H9 (cell line): Measurements from ENCODE around the gene MMS19. TPM values are rescaled to one million over a fixed set of nuclear protein-coding genes. Genes with fewer than 3 reads are reported as not detected.
A peak's percentile ranks its signal among the peaks of the same experiment; 100 is the strongest.

ENCODE experiments used
- DNase-seq: peaks from one replicate; pipeline ENCODE4 v3.0.0-alpha.2; 2017
- H2AFZ ChIP-seq: one replicate; pipeline ENCODE4 v1.6.1; 2013; ENCODE audit warnings: mild to moderate bottlenecking, low read length, control low read depth, moderate library complexity
- H2AK5ac ChIP-seq: 2 replicates; pipeline ENCODE4 v1.6.1; 2013; ENCODE audit warnings: low read length, control low read depth, mixed read lengths; ENCODE audit not compliant: insufficient read length
- H2BK120ac ChIP-seq: one replicate; pipeline ENCODE4 v1.6.1; 2013; ENCODE audit warnings: low read depth, mild to moderate bottlenecking, low read length, control low read depth, inconsistent platforms; ENCODE audit not compliant: poor library complexity, severe bottlenecking
- H2BK12ac ChIP-seq: 2 replicates; pipeline ENCODE4 v1.6.1; 2013; ENCODE audit warnings: low read length, control low read depth, mixed read lengths, low read depth; ENCODE audit not compliant: insufficient read length
- H2BK15ac ChIP-seq: 2 replicates; pipeline ENCODE4 v1.6.1; 2013; ENCODE audit warnings: low read depth, low read length, control low read depth
- H2BK20ac ChIP-seq: one replicate; pipeline ENCODE4 v1.6.1; 2013; ENCODE audit warnings: low read depth, mild to moderate bottlenecking, low read length, control low read depth, inconsistent platforms; ENCODE audit not compliant: poor library complexity, severe bottlenecking
- H2BK5ac ChIP-seq: 2 replicates; pipeline ENCODE4 v1.6.1; 2013; ENCODE audit warnings: low read length, control low read depth, mixed read lengths; ENCODE audit not compliant: insufficient read length
- H3K14ac ChIP-seq: 2 replicates; pipeline ENCODE4 v1.6.1; 2013; ENCODE audit warnings: low read length, control low read depth; ENCODE audit not compliant: insufficient read depth
- H3K18ac ChIP-seq: 2 replicates; pipeline ENCODE4 v1.6.1; 2013; ENCODE audit warnings: low read depth, mild to moderate bottlenecking, mixed read lengths, low read length, control low read depth; ENCODE audit not compliant: insufficient read length
- H3K23ac ChIP-seq: 2 replicates; pipeline ENCODE4 v1.6.1; 2013; ENCODE audit warnings: low read length, control low read depth, mixed read lengths, low read depth; ENCODE audit not compliant: insufficient read length
- H3K23me2 ChIP-seq: 2 replicates; pipeline ENCODE4 v1.6.1; 2013; ENCODE audit warnings: low read depth, mild to moderate bottlenecking, mixed read lengths, low read length, control low read depth; ENCODE audit not compliant: insufficient read length, poor library complexity, severe bottlenecking
- H3K27ac ChIP-seq: 2 replicates; pipeline ENCODE4 v1.5.1; 2013; ENCODE audit warnings: low read length, control low read depth, mixed read lengths, low read depth; ENCODE audit not compliant: insufficient read length
- H3K27me3 ChIP-seq: 2 replicates; pipeline ENCODE4 v1.6.1; 2013; ENCODE audit warnings: low read length, control low read depth, inconsistent platforms; ENCODE audit not compliant: insufficient read depth
- H3K4ac ChIP-seq: 2 replicates; pipeline ENCODE4 v1.6.1; 2013; ENCODE audit warnings: low read depth, mild to moderate bottlenecking, control low read depth, inconsistent platforms, low read length, moderate library complexity
- H3K4me1 ChIP-seq: 2 replicates; pipeline ENCODE4 v1.6.1; 2013; ENCODE audit warnings: low read length, control low read depth, inconsistent platforms; ENCODE audit not compliant: insufficient read depth
- H3K4me2 ChIP-seq: 2 replicates; pipeline ENCODE4 v1.6.1; 2013; ENCODE audit warnings: low read length, control low read depth, mixed read lengths; ENCODE audit not compliant: insufficient read length, insufficient read depth
- H3K56ac ChIP-seq: 2 replicates; pipeline ENCODE4 v1.6.1; 2013; ENCODE audit warnings: low read depth, mild to moderate bottlenecking, mixed read lengths, low read length, control low read depth; ENCODE audit not compliant: insufficient read length
- H3K79me1 ChIP-seq: 2 replicates; pipeline ENCODE4 v1.6.1; 2013; ENCODE audit warnings: low read depth, mild to moderate bottlenecking, moderate library complexity, low read length, control low read depth, inconsistent platforms; ENCODE audit not compliant: insufficient read depth, poor library complexity, severe bottlenecking
- H3K79me2 ChIP-seq: 2 replicates; pipeline ENCODE4 v1.6.1; 2013; ENCODE audit warnings: low read length, control low read depth, inconsistent platforms; ENCODE audit not compliant: insufficient read depth
- H3K9ac ChIP-seq: 2 replicates; pipeline ENCODE4 v1.6.1; 2013; ENCODE audit warnings: low read length, control low read depth, mixed read lengths; ENCODE audit not compliant: insufficient read length; ENCODE audit errors: extremely low read depth
- H3K9me3 ChIP-seq: one replicate; pipeline ENCODE4 v1.6.1; 2013; ENCODE audit warnings: low read depth, low read length, inconsistent platforms; ENCODE audit not compliant: control insufficient read depth
- H3T11ph ChIP-seq: one replicate; pipeline ENCODE4 v1.6.1; 2013; ENCODE audit warnings: mild to moderate bottlenecking, low read length, control low read depth, inconsistent platforms
- H4K20me1 ChIP-seq: one replicate; pipeline ENCODE4 v1.6.1; 2013; ENCODE audit not compliant: control insufficient read depth, insufficient read length, insufficient read depth
- H4K5ac ChIP-seq: 2 replicates; pipeline ENCODE4 v1.6.1; 2013; ENCODE audit warnings: low read depth, mild to moderate bottlenecking, mixed read lengths, low read length, control low read depth; ENCODE audit not compliant: insufficient read length
- H4K8ac ChIP-seq: replicated peaks from 2 replicates; pipeline ENCODE4 v1.6.1; 2013; ENCODE audit warnings: low read length, control low read depth, mixed read lengths, low read depth; ENCODE audit not compliant: insufficient read length
- H4K91ac ChIP-seq: 2 replicates; pipeline ENCODE4 v1.6.1; 2013; ENCODE audit warnings: low read depth, mild to moderate bottlenecking, moderate library complexity, mixed read lengths, low read length, control low read depth; ENCODE audit not compliant: insufficient read length
- H3K27ac Mint-ChIP-seq, 3 experiments: 2 replicates in 2 of 3; 3 replicates in 1 of 3; pipeline ENCODE4 v1.8.0; 2020 to 2021; ENCODE audit warnings: mixed read lengths in 3 of 3, mild to moderate bottlenecking in 1 of 3, moderate library complexity in 1 of 3
- H3K27me3 Mint-ChIP-seq: 2 replicates; pipeline ENCODE4 v1.8.0; 2021; ENCODE audit warnings: low read depth, mild to moderate bottlenecking, moderate library complexity, mixed read lengths
- H3K36me3 Mint-ChIP-seq, 3 experiments: 2 replicates in 2 of 3; 3 replicates in 1 of 3; pipeline ENCODE4 v1.8.0; 2020 to 2021; ENCODE audit warnings: low read depth in 3 of 3, mixed read lengths in 3 of 3; ENCODE audit not compliant: insufficient read depth in 1 of 3
- H3K4me1 Mint-ChIP-seq, 2 experiments: 2 replicates each; pipeline ENCODE4 v1.8.0; 2020; ENCODE audit warnings: mixed read lengths in 2 of 2
- H3K4me3 Mint-ChIP-seq, 2 experiments: 2 replicates in 1 of 2; 3 replicates in 1 of 2; pipeline ENCODE4 v1.8.0; 2020 to 2021; ENCODE audit warnings: mild to moderate bottlenecking in 2 of 2, mixed read lengths in 2 of 2, moderate library complexity in 1 of 2
- H3K9me3 Mint-ChIP-seq, 2 experiments: 2 replicates in 1 of 2; 3 replicates in 1 of 2; pipeline ENCODE4 v1.8.0; 2020; ENCODE audit warnings: mild to moderate bottlenecking in 2 of 2, mixed read lengths in 2 of 2, moderate library complexity in 1 of 2
- WGBS: extraction: QIAGEN DNeasy Blood & Tissue Kit; methylation state at CpG from one replicate; pipeline ENCODE4 v1.1.7; 2013; ENCODE audit warnings: missing lambda C conversion rate, low lambda C conversion rate, mixed read lengths; ENCODE audit not compliant: insufficient read length; ENCODE audit errors: extremely low coverage; 5-methylcytosine and 5-hydroxymethylcytosine counted together
- total RNA-seq: library from RNA; stranded (reverse); gene quantifications from 2 replicates; pipeline ENCODE4 v1.2.1, GENCODE V29; 2021
- TF ChIP-seq, protein P1 (sequence below): fragments of 200-600 bp; sonication (generic); conservative IDR thresholded peaks from 3 replicates; pipeline ENCODE4 v1.8.0; 2021; ENCODE audit warnings: antibody characterized with exemption, mild to moderate bottlenecking

The MMS19 gene
- total RNA-seq, 1 experiment from 2014 or later: 102 TPM

DNA sequence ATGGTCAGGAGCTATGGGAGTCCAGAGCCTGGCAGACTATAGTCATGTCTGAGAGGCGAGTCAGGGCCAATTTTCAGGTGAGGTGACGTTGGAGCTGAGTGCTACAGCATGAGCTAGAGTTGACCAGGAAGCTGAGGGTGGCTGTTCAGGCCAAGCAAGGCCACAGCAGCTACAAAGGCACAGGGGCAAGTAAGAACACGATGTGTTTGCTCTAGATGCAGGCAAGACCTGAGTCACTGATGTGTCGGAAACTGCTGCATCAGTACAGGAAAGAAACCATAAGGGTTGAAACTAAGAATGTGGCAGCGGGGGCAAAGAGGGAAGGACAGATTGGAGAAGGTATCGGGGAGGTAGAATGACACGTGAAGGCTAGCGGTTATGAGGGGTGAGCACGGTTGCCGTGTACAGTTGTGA, 85.3 kb downstream of the MMS19 start:
- DNase-seq: no peak
- H4K8ac ChIP-seq: no peak overlapping the region
- no peak overlapping the region for H2BK20ac ChIP-seq
- no peaks in the 10 kb centered on the region; the same call in 1 of the 2 replicates for H3K4me1 ChIP-seq
- H3K27ac ChIP-seq: no peak overlapping the region
- no peaks in the 10 kb centered on the region for H3K36me3 Mint-ChIP-seq
- no peak overlapping the region for H3K4me2 ChIP-seq
- H4K5ac ChIP-seq: no peak overlapping the region
- H2AFZ ChIP-seq: no peak overlapping the region
- no peak overlapping the region for H2BK15ac ChIP-seq
- no peak overlapping the region for H3K9ac ChIP-seq
- H4K91ac ChIP-seq: no peak overlapping the region
- H3K79me1 ChIP-seq: no peaks in the 10 kb centered on the region
- TF ChIP-seq, protein P1, sequence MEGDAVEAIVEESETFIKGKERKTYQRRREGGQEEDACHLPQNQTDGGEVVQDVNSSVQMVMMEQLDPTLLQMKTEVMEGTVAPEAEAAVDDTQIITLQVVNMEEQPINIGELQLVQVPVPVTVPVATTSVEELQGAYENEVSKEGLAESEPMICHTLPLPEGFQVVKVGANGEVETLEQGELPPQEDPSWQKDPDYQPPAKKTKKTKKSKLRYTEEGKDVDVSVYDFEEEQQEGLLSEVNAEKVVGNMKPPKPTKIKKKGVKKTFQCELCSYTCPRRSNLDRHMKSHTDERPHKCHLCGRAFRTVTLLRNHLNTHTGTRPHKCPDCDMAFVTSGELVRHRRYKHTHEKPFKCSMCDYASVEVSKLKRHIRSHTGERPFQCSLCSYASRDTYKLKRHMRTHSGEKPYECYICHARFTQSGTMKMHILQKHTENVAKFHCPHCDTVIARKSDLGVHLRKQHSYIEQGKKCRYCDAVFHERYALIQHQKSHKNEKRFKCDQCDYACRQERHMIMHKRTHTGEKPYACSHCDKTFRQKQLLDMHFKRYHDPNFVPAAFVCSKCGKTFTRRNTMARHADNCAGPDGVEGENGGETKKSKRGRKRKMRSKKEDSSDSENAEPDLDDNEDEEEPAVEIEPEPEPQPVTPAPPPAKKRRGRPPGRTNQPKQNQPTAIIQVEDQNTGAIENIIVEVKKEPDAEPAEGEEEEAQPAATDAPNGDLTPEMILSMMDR: no peak
- H3K23me2 ChIP-seq: no peaks in the 10 kb centered on the region
- no peak overlapping the region for H2BK5ac ChIP-seq
- H4K20me1 ChIP-seq: no peaks in the 10 kb centered on the region
- no peak overlapping the region for H3K4ac ChIP-seq
- H3K27me3 ChIP-seq: no peaks in the 10 kb centered on the region
- H3K9me3 ChIP-seq: no peaks in the 10 kb centered on the region
- H3K4me1 Mint-ChIP-seq: peaks cover 14 to 15% of the 10 kb centered on the region in 2 experiments
- H2BK120ac ChIP-seq: no peak overlapping the region
- H3K9me3 Mint-ChIP-seq: no peaks in the 10 kb centered on the region
- WGBS: no CpG with 5 or more reads among the region's 10 CpGs
- H3T11ph ChIP-seq: no peak overlapping the region
- H3K27me3 Mint-ChIP-seq: no peaks in the 10 kb centered on the region
- no peak overlapping the region for H3K14ac ChIP-seq
- no peak overlapping the region for H2BK12ac ChIP-seq
- peak overlapping the region in 1 of 3 experiments; percentile 24; a peak in 1 of 7 replicates for H3K27ac Mint-ChIP-seq
- H3K18ac ChIP-seq: no peak overlapping the region
- H3K23ac ChIP-seq: no peak overlapping the region
- H2AK5ac ChIP-seq: no peak overlapping the region
- no peak overlapping the region for H3K56ac ChIP-seq
- no peak overlapping the region for H3K4me3 Mint-ChIP-seq
- H3K79me2 ChIP-seq: no peaks in the 10 kb centered on the region
